Thyroid gland (tissue), 4 donors: ENCODE results near the gene SIRT4. TPM values are rescaled to one million over a fixed set of nuclear protein-coding genes. Genes with fewer than 3 reads are reported as not detected.
"Not testable (repeated sequence)": the region's sequence is repeated elsewhere in the genome, so short reads cannot be mapped to it uniquely, and the experiment has no call there.

Experiments
- DNase-seq, 2 donors: peaks; one replicate each; pipeline ENCODE4 v3.0.0-alpha.2; 2019
- H3K27ac ChIP-seq, 3 donors: fragments of 200-600 bp; sonication (generic); 1 replicate in 2 of 3; 2 replicates in 1 of 3; pipeline ENCODE4 v1.5.1; 2016 to 2019; ENCODE audit warnings: mild to moderate bottlenecking in 1 of 3, moderate library complexity in 1 of 3
- H3K27me3 ChIP-seq: fragments of 200-600 bp; sonication (generic); one replicate; pipeline ENCODE4 v1.5.1; 2019
- H3K36me3 ChIP-seq, 2 donors: fragments of 200-600 bp; sonication (generic); one replicate each; pipeline ENCODE4 v1.5.1; 2016 to 2019
- H3K4me1 ChIP-seq, 2 donors: fragments of 200-600 bp; sonication (generic); one replicate each; pipeline ENCODE4 v1.5.1; 2017 to 2019
- H3K4me3 ChIP-seq, 3 donors: fragments of 200-600 bp; sonication (generic); replicated peaks in 1 of 3; 1 replicate in 2 of 3; 2 replicates in 1 of 3; pipeline ENCODE4 v1.5.1; 2016; ENCODE audit warnings: mild to moderate bottlenecking in 1 of 3
- H3K9me3 ChIP-seq: fragments of 200-600 bp; sonication (generic); one replicate; pipeline ENCODE4 v1.5.1; 2017
- POLR2A ChIP-seq, 2 donors: fragments of 450-650 bp; IDR thresholded peaks; one replicate each; pipeline ENCODE4 v1.6.1; 2017; ENCODE audit warnings: antibody characterized with exemption in 2 of 2, mild to moderate bottlenecking in 2 of 2, moderate library complexity in 1 of 2
- WGBS, 2 donors: methylation state at CpG; one replicate each; pipeline ENCODE4 v1.1.5; 2017; 5-methylcytosine and 5-hydroxymethylcytosine counted together
- intact Hi-C: fragments of 100-400 bp; cut with DNase I; formaldehyde crosslinking; loops from one replicate; pipeline ENCODE4 v1.15.1; 2023
- total RNA-seq, 4 donors: library from RNA; depleted of rRNA; stranded (reverse); fragments of >200 nt; gene quantifications; one replicate each; pipeline ENCODE4 v1.2.3, GENCODE V29; 2016
- TF ChIP-seq, protein P1 (sequence below), 6 experiments: fragments of 200-600 bp in 3 of 6; fragments of 450-650 bp in 3 of 6; sonication (generic) in 3 of 6; IDR thresholded peaks; one replicate each; pipeline ENCODE4 v1.5.1; 2016 to 2019; ENCODE audit warnings: antibody characterized with exemption in 6 of 6, mild to moderate bottlenecking in 2 of 6, inconsistent platforms in 1 of 6, moderate library complexity in 1 of 6

SIRT4 gene
- total RNA-seq, 4 donors from 2014 or later = 3.1 to 6.5 (median 3.8) TPM; not detected in 1

DNA sequence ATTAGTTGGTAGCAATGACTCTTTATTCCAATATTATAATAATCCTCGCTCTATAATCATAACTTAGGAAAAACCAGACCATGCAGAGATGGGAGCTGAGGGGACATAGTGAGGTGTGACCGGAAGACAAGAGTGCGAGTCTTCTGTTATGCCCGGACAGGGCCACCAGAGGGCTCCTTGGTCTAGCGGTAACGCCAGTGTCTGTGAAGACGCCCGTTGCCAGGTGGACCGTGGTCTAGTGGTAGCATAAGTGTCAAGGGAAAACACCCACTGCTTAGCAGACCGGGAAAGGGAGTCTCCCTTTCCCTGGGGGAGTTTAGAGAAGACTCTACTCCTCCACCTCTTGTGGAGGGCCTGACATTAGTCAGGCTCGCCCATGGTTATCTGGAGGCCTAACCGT is 33.3 kb downstream of the SIRT4 start:
- H3K36me3 ChIP-seq, H3K4me3 ChIP-seq, intact Hi-C loops, H3K9me3 ChIP-seq, H3K4me1 ChIP-seq, H3K27me3 ChIP-seq, H3K27ac ChIP-seq: not testable (repeated sequence)
- peak; percentile 91 to 93 for DNase-seq
- 8 to 12% methylated on average over 12 of the region's 12 CpGs for whole genome bisulfite sequencing, 2 donors
- TF ChIP-seq, protein P1, sequence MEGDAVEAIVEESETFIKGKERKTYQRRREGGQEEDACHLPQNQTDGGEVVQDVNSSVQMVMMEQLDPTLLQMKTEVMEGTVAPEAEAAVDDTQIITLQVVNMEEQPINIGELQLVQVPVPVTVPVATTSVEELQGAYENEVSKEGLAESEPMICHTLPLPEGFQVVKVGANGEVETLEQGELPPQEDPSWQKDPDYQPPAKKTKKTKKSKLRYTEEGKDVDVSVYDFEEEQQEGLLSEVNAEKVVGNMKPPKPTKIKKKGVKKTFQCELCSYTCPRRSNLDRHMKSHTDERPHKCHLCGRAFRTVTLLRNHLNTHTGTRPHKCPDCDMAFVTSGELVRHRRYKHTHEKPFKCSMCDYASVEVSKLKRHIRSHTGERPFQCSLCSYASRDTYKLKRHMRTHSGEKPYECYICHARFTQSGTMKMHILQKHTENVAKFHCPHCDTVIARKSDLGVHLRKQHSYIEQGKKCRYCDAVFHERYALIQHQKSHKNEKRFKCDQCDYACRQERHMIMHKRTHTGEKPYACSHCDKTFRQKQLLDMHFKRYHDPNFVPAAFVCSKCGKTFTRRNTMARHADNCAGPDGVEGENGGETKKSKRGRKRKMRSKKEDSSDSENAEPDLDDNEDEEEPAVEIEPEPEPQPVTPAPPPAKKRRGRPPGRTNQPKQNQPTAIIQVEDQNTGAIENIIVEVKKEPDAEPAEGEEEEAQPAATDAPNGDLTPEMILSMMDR (IDR thresholded peaks at IDR 0.05) = peak; percentile 42 to 86 (median 75)

GRCh38 chr12:120336392-120336791 is 34.3 kb downstream of the SIRT4 start:
- intact Hi-C loops, H3K4me1 ChIP-seq, H3K27me3 ChIP-seq, H3K4me3 ChIP-seq, H3K36me3 ChIP-seq, H3K27ac ChIP-seq, DNase-seq, H3K9me3 ChIP-seq: not testable (repeated sequence)
- WGBS, 2 donors = 77 to 97% methylated on average over 2 of the region's 2 CpGs

DNA sequence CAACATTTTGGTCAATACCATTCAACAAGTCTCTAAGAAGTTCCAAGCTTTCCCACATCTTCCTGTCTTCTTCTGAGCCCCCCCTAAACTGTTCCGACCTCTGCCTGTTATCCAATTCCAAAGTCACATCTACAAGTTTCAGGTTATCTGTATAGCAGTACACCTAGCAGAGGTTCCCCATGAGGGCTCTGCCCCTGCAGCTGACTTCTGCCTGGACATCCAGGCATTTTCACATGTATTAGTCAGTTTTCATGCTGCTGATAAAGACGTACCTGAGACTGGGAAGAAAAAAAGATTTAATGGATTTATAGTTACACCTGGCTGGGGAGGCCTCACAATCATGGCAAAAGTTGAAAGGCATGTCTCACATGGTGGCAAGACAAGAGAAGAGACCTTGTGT is 35.6 kb downstream of the SIRT4 start:
- no peaks in the 10 kb centered on the region for H3K36me3 ChIP-seq
- TF ChIP-seq, protein P1 (IDR thresholded peaks at IDR 0.05) = no peak
- no peak for TF ChIP-seq POLR2A (IDR thresholded peaks at IDR 0.05)
- no peak for DNase-seq
- H3K9me3 ChIP-seq = no peaks in the 10 kb centered on the region
- no peak overlapping the region for H3K27ac ChIP-seq
- WGBS, 2 donors = 77 to 92% methylated on average over 2 of the region's 2 CpGs
- H3K4me1 ChIP-seq = no peaks in the 10 kb centered on the region
- H3K27me3 ChIP-seq = no peaks in the 10 kb centered on the region
- intact Hi-C loops = no loop called here
- H3K4me3 ChIP-seq = no peak overlapping the region

DNA sequence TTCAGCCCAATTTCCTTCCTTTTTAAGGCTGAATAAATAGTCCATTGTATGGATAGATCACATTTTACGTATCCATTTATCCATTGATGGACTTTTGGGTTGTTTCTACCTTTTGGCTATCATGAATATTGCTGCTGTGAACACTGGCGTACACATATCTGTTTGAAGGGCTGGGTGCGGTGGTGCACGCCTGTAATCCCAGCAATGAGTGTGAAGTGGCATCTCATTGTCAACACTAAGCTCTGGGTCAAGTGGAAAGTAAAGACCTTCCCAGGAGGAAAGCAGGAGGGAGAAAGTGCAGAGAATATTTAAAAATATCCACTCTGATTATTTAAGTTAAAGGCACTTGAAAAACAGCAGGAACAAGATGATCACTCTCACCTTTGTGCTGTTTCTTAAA is 37.1 kb downstream of the SIRT4 start:
- no peaks in the 10 kb centered on the region for H3K36me3 ChIP-seq
- no peak overlapping the region for H3K4me3 ChIP-seq
- H3K27me3 ChIP-seq = no peaks in the 10 kb centered on the region
- H3K9me3 ChIP-seq = no peaks in the 10 kb centered on the region
- 65 to 69% methylated on average over 4 of the region's 4 CpGs for WGBS, 2 donors
- H3K4me1 ChIP-seq = no peaks in the 10 kb centered on the region
- no peak for TF ChIP-seq POLR2A (IDR thresholded peaks at IDR 0.05)
- TF ChIP-seq, protein P1 (IDR thresholded peaks at IDR 0.05) = no peak
- DNase-seq = no peak
- intact Hi-C loops = no loop called here
- H3K27ac ChIP-seq = no peak overlapping the region

DNA sequence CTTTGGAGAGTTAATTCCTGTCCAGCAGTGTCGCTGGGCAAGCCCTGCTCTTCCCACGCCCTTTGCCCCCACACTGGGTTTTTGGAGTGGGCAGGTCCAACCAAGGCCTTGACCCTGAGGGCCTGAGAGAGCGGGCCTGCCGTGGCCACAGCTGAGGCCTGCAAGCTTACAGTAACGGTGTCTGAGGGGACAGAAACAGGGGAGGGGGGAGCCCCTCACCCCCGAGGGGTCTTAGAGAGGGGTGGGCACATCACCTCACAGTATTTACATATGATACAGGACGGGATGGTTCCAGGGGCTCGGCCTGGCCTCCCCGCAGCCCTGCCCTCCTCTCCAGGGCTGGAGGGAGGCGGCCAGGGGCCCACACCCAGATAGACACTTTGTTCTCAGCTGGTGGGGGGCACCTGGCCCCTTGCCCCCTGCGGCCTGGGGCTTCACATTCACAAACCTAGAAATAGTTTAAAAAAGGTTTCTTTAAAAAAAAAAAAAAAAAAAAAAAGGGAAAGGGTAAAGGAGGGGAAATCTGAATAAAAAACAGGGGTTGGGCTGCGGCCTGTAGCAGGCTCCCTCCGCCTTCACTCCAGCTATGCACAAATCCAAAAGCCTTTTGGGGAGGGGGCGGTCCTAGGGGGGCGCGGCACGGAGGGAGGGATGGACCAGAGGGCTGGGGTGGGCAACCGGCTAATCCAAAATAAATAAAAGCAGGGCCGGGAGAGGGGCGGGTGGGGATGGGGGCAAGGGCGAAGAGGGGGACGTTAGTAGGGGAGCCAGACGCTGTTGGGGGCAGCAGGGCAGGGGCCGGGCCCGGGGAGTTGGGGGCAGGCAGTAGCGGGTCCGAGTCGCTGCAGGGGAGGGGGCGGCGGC is 40.3 kb downstream of the SIRT4 start:
- H3K4me3 ChIP-seq = no peak overlapping the region
- WGBS, 2 donors = 60 to 71% methylated on average over 26 to 29 of the region's 30 CpGs
- intact Hi-C loops = no loop called here
- H3K4me1 ChIP-seq = peaks cover 0 to 6% of the 10 kb centered on the region in 2 donors
- H3K9me3 ChIP-seq = no peaks in the 10 kb centered on the region
- H3K27ac ChIP-seq = no peak overlapping the region
- H3K36me3 ChIP-seq = no peaks in the 10 kb centered on the region
- DNase-seq = no peak
- TF ChIP-seq, protein P1 (IDR thresholded peaks at IDR 0.05) = no peak
- no peak for TF ChIP-seq POLR2A (IDR thresholded peaks at IDR 0.05)
- no peaks in the 10 kb centered on the region for H3K27me3 ChIP-seq
